ENCODE results near the gene PLLP. TPM values are rescaled to one million over a fixed set of nuclear protein-coding genes. Genes with fewer than 3 reads are reported as not detected.

The PLLP gene
- total RNA-seq, 1 donor from 2014 or later = 0.21 TPM

- H3K4me3 ChIP-seq = no peak overlapping the region
- DNase-seq (ENCODE audit: low spot score in 2 of 2) = peak in 1 of 2 donors; percentile 62
- H3K9me3 ChIP-seq = no peaks in the 10 kb centered on the region
- no peaks in the 10 kb centered on the region for H3K27me3 ChIP-seq
- no peak for TF ChIP-seq CTCF (IDR thresholded peaks at IDR 0.05)
- H3K36me3 ChIP-seq = no peaks in the 10 kb centered on the region
- H3K27ac ChIP-seq = peak overlapping the region; percentile 94
- intact Hi-C loops (cut with DNase I) = loop anchor here (5.0 to 10.0 kb wide), 4 partner anchors 211 to 676 kb away; partner anchors contain the start of genes CPNE2, HERPUD1, KIFC3 and MT1E
- H3K4me1 ChIP-seq = peaks cover 7 to 22% of the 10 kb centered on the region in 2 donors
Observed at GRCh38 chr16:57303021-57303909, 18.8 kb upstream of the PLLP start.

- intact Hi-C loops (cut with DNase I) = loop anchor here (2.0 to 10.0 kb wide), 5 partner anchors 209 to 674 kb away; partner anchors contain the start of genes CPNE2, HERPUD1, KIFC3 and MT1E
- peak in 1 of 2 donors; percentile 62 for DNase-seq (ENCODE audit: low spot score in 2 of 2)
Observed at GRCh38 chr16:57301126-57301817, 16.8 kb upstream of the PLLP start.

GRCh38 chr16:57300387-57301125, 16.1 kb upstream of the PLLP start:
- Histone ChIP-seq H3K9me3 (no peaks in the 10 kb centered on the region), H3K36me3 (no peaks in the 10 kb centered on the region), H3K27ac (peak overlapping the region; percentile 94 to 95), H3K4me1 (peaks cover 7 to 15% of the 10 kb centered on the region in 2 donors), H3K27me3 (no peaks in the 10 kb centered on the region), H3K4me3 (peak overlapping the region; percentile 50 to 66)
- intact Hi-C loops (cut with DNase I) = loop anchor here (1.0 to 10.0 kb wide), 9 partner anchors 55 to 673 kb away; partner anchors contain the start of genes ARL2BP, CPNE2, CX3CL1 and HERPUD1
- peak; percentile 93 to 99 (median 93) for TF ChIP-seq CTCF (IDR thresholded peaks at IDR 0.05)
- DNase-seq (ENCODE audit: low spot score in 2 of 2) = peak; percentile 99 to 100

More at GRCh38 chr16:57301126-57301817, 16.8 kb upstream of the PLLP start:
- Histone ChIP-seq H3K9me3 (no peaks in the 10 kb centered on the region), H3K36me3 (no peaks in the 10 kb centered on the region), H3K27me3 (no peaks in the 10 kb centered on the region), H3K4me1 (peaks cover 7 to 22% of the 10 kb centered on the region in 2 donors), H3K27ac (peak overlapping the region; percentile 39 to 48), H3K4me3 (no peak overlapping the region)
- TF ChIP-seq CTCF (IDR thresholded peaks at IDR 0.05) = no peak

- Histone ChIP-seq H3K36me3 (no peaks in the 10 kb centered on the region), H3K27me3 (no peaks in the 10 kb centered on the region), H3K4me1 (peaks cover 7 to 12% of the 10 kb centered on the region in 2 donors), H3K4me3 (peak overlapping the region; percentile 50 to 66), H3K9me3 (no peaks in the 10 kb centered on the region), H3K27ac (peak overlapping the region; percentile 94 to 95)
- intact Hi-C loops (cut with DNase I) = loop anchor here (1.0 to 10.0 kb wide), 10 partner anchors 55 to 673 kb away; partner anchors contain the start of genes ARL2BP, CPNE2, CX3CL1 and HERPUD1
- TF ChIP-seq CTCF (IDR thresholded peaks at IDR 0.05) = peak in 2 of 3 experiments; percentile 41 to 80
- DNase-seq (ENCODE audit: low spot score in 2 of 2) = peak; percentile 73 to 97
Observed at GRCh38 chr16:57299719-57300386, 15.4 kb upstream of the PLLP start.

Data from ascending aorta (tissue), 2 donors.